ENCODE measurements around the gene PNMT. TPM values are rescaled to one million over a fixed set of nuclear protein-coding genes. Genes with fewer than 3 reads are reported as not detected.

PNMT gene
- polyA plus RNA-seq, 1 of the 3 experiments (the other 2 are of a cell fraction) = 0.07 TPM

DNA sequence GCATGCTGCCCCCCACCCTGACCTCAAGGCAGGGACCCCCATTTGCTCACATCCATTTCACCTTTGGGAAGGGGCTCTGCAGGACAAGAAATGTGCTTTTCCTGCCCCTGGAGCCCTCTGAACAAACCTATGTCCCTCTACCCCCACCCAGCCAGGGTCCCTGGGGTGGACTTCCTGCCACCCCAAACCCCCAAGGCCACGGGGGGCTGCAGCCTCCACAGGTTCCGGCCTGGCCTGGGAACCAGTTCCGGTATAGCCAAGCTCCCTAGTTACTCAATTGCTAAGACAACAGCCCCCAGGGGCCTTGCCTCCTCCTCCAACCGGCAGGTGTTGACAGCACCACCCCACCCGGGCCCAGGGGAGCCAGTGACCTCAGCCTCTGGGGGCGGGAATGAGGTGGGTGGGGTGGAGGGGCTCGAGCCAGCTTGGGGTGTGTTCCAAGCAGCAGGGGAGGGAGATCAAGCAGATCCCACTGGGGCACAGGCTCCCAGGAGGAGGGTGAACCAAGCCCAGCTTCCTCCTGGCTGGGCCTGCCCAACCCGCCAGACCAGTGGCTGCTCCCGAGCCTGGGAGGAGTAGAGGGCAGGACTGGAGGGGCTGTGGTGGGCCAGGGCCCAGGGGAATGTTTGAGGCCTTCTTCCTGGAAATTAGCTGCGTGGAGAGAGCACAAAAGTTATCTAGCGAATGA is 6.6 kb downstream of the PNMT start (continued):
- TF ChIP-seq, protein P1, sequence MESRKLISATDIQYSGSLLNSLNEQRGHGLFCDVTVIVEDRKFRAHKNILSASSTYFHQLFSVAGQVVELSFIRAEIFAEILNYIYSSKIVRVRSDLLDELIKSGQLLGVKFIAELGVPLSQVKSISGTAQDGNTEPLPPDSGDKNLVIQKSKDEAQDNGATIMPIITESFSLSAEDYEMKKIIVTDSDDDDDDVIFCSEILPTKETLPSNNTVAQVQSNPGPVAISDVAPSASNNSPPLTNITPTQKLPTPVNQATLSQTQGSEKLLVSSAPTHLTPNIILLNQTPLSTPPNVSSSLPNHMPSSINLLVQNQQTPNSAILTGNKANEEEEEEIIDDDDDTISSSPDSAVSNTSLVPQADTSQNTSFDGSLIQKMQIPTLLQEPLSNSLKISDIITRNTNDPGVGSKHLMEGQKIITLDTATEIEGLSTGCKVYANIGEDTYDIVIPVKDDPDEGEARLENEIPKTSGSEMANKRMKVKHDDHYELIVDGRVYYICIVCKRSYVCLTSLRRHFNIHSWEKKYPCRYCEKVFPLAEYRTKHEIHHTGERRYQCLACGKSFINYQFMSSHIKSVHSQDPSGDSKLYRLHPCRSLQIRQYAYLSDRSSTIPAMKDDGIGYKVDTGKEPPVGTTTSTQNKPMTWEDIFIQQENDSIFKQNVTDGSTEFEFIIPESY (IDR thresholded peaks at IDR 0.05; ENCODE audit: borderline replicate concordance, low read depth) = no peak
- TF ChIP-seq GATA2 (CRISPR knock-in tag; IDR thresholded peaks at IDR 0.05) (no peak), YY1 (IDR thresholded peaks at IDR 0.05; ENCODE audit: low read depth) (no peak), RFX5 (IDR thresholded peaks at IDR 0.05; ENCODE audit: low read length) (no peak), FOXJ3 (CRISPR knock-in tag; IDR thresholded peaks at IDR 0.05) (no peak)
- TF ChIP-seq, protein P2, sequence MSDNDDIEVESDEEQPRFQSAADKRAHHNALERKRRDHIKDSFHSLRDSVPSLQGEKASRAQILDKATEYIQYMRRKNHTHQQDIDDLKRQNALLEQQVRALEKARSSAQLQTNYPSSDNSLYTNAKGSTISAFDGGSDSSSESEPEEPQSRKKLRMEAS (IDR thresholded peaks at IDR 0.05; ENCODE audit: low read depth) = no peak
- TF ChIP-seq, protein P3, sequence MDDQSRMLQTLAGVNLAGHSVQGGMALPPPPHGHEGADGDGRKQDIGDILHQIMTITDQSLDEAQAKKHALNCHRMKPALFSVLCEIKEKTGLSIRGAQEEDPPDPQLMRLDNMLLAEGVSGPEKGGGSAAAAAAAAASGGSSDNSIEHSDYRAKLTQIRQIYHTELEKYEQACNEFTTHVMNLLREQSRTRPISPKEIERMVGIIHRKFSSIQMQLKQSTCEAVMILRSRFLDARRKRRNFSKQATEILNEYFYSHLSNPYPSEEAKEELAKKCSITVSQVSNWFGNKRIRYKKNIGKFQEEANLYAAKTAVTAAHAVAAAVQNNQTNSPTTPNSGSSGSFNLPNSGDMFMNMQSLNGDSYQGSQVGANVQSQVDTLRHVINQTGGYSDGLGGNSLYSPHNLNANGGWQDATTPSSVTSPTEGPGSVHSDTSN (IDR thresholded peaks at IDR 0.05) = no peak

DNA sequence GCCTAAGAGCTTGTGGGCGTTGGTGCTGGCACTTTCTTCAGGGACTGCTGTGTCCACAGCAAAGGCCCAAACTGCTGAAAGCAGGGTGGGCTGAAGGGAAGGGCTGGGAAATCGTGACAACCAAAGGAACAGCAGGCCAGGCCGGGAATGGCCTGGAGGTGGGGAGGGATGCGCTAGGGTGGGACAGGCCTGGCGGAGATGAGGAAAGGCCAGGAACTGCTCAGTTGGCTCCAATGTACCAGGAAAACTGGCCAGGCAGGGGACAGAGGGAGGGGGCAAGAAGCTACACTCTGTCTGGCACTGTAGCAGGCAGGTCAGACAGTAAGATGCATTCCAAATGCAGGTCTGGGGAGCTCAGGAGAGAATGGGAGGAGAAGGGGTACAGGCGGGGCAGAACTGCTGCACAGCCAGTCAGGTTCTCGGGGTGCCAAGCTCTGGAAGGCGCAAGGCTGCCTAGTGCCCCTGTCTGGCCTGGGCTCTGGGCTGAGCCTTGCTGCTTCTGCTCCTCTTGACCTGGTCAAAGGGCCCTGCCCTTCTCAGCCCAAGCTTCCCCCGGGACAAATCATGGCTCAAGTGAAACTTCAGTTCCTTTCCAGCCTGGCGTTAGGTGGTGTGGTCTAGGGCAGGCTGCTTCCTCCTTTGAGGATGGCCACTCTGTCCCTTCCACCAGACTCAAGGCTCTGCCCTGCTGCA is 7.3 kb downstream of the PNMT start:
- H3K27me3 ChIP-seq (ENCODE audit: insufficient read depth) = no peaks in the 10 kb centered on the region
- WGBS (ENCODE audit: low lambda C conversion rate) = 82% methylated on average over 10 of the region's 10 CpGs
- H4K20me1 ChIP-seq (ENCODE audit: insufficient read depth) = no peaks in the 10 kb centered on the region
- H3K9me3 ChIP-seq = no peaks in the 10 kb centered on the region
- H3K36me3 ChIP-seq (replicated peaks in 1 of 2; ENCODE audit: control insufficient read depth in 1 of 2, insufficient read depth in 2 of 2, low read length in 1 of 2) = no peaks in the 10 kb centered on the region
- H3K9me2 ChIP-seq = no peaks in the 10 kb centered on the region
- no peak overlapping the region for H3K4me2 ChIP-seq
- no peaks in the 10 kb centered on the region for H3F3A ChIP-seq (replicated peaks; ENCODE audit: insufficient read depth)
- no peak for DNase-seq
- peaks cover 0 to 2% of the 10 kb centered on the region in 2 experiments; a peak in 1 of 4 replicates for H3K4me1 ChIP-seq (ENCODE audit: control insufficient read depth in 1 of 2, insufficient read depth in 2 of 2, low read depth in 1 of 2, low read length in 1 of 2)
- H3K9ac ChIP-seq = no peak overlapping the region
- ChIA-PET POLR2A (interaction anchor here (0.5 to 1.3 kb wide), 2 partner anchors 12 to 165 kb away, joined by 3 read pairs; partner anchors contain the start of gene PGAP3), CTCF (interaction anchor here (1.2 to 15.8 kb wide), 6 partner anchors 9 to 55 kb away, joined by 3 to 279 read pairs (median 8); partner anchors contain the start of genes MIEN1 and PPP1R1B)
- TF ChIP-seq, protein P4, sequence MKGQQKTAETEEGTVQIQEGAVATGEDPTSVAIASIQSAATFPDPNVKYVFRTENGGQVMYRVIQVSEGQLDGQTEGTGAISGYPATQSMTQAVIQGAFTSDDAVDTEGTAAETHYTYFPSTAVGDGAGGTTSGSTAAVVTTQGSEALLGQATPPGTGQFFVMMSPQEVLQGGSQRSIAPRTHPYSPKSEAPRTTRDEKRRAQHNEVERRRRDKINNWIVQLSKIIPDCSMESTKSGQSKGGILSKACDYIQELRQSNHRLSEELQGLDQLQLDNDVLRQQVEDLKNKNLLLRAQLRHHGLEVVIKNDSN (IDR thresholded peaks at IDR 0.05; ENCODE audit: borderline replicate concordance, low read depth) = no peak
- no peaks in the 10 kb centered on the region for H3K79me2 ChIP-seq (ENCODE audit: insufficient read depth)
- H3K4me3 ChIP-seq (ENCODE audit: low read depth in 2 of 2, low read length in 1 of 2) = no peak overlapping the region
- H2AFZ ChIP-seq (ENCODE audit: low read depth) = no peak overlapping the region
- no peak overlapping the region for H3K27ac ChIP-seq (ENCODE audit: low read depth in 2 of 2, low read length in 1 of 2)
